Measurements from ENCODE around the gene RNF2.

RNF2 gene

GRCh38 chr1:185080422-185080821 is 35.1 kb downstream of the RNF2 start:
- H3K9me2 ChIP-seq (ENCODE audit: low read depth, low read length): no peaks in the 10 kb centered on the region
- H3K4me3 ChIP-seq (ENCODE audit: low read depth, low read length, poor library complexity, severe bottlenecking): no peak overlapping the region
- H3K4me2 ChIP-seq (ENCODE audit: low read length): no peak overlapping the region
- no peak overlapping the region for H2AFZ ChIP-seq (ENCODE audit: low read length)
- no peak overlapping the region for H3K27ac ChIP-seq (ENCODE audit: low read depth, low read length, poor library complexity, severe bottlenecking)
- no peak overlapping the region for H3K9ac ChIP-seq (ENCODE audit: low read length)
- H3K9me3 ChIP-seq (ENCODE audit: low read length): no peaks in the 10 kb centered on the region
- no peaks in the 10 kb centered on the region for H3K4me1 ChIP-seq (ENCODE audit: insufficient read depth, low read length, severe bottlenecking)
- no peaks in the 10 kb centered on the region for H3K36me3 ChIP-seq (ENCODE audit: insufficient read depth, low read length)
- peaks cover 25% of the 10 kb centered on the region for H3K79me2 ChIP-seq (ENCODE audit: insufficient read depth, low read length)
- TF ChIP-seq CTCF (IDR thresholded peaks at IDR 0.05; ENCODE audit: low read length) (no peak), EZH2 (IDR thresholded peaks at IDR 0.05; ENCODE audit: borderline replicate concordance, low read length) (no peak)
- no peaks in the 10 kb centered on the region for H3F3A ChIP-seq (ENCODE audit: insufficient read depth, low read length)
- H4K20me1 ChIP-seq (ENCODE audit: insufficient read depth, low read length): no peaks in the 10 kb centered on the region
- H3K27me3 ChIP-seq (ENCODE audit: insufficient read depth, low read length): no peaks in the 10 kb centered on the region

- Histone ChIP-seq H4K20me1 (ENCODE audit: insufficient read depth, low read length) (no peaks in the 10 kb centered on the region), H3K4me3 (ENCODE audit: low read depth, low read length, poor library complexity, severe bottlenecking) (no peak overlapping the region), H3K27ac (ENCODE audit: low read depth, low read length, poor library complexity, severe bottlenecking) (no peak overlapping the region), H3K9me2 (ENCODE audit: low read depth, low read length) (no peaks in the 10 kb centered on the region), H3K79me2 (ENCODE audit: insufficient read depth, low read length) (peaks cover 37% of the 10 kb centered on the region; the same call in 1 of the 2 replicates), H3K4me1 (ENCODE audit: insufficient read depth, low read length, severe bottlenecking) (no peaks in the 10 kb centered on the region), H3K9ac (ENCODE audit: low read length) (no peak overlapping the region), H2AFZ (ENCODE audit: low read length) (no peak overlapping the region), H3F3A (ENCODE audit: insufficient read depth, low read length) (no peaks in the 10 kb centered on the region), H3K4me2 (ENCODE audit: low read length) (no peak overlapping the region), H3K36me3 (ENCODE audit: insufficient read depth, low read length) (peaks cover 7% of the 10 kb centered on the region), H3K9me3 (ENCODE audit: low read length) (no peaks in the 10 kb centered on the region), H3K27me3 (ENCODE audit: insufficient read depth, low read length) (no peaks in the 10 kb centered on the region)
- TF ChIP-seq CTCF (IDR thresholded peaks at IDR 0.05; ENCODE audit: low read length): no peak
- TF ChIP-seq EZH2 (IDR thresholded peaks at IDR 0.05; ENCODE audit: borderline replicate concordance, low read length): no peak
These were observed 38.5 kb downstream of the RNF2 start for GRCh38 chr1:185083818-185084217.

GRCh38 chr1:185087101-185087500 is 41.7 kb downstream of the RNF2 start:
- TF ChIP-seq EZH2 (IDR thresholded peaks at IDR 0.05; ENCODE audit: borderline replicate concordance, low read length): no peak
- TF ChIP-seq CTCF (IDR thresholded peaks at IDR 0.05; ENCODE audit: low read length): no peak
- H3K79me2 ChIP-seq (ENCODE audit: insufficient read depth, low read length): peaks cover 27% of the 10 kb centered on the region; the same call in 1 of the 2 replicates
- H3K4me1 ChIP-seq (ENCODE audit: insufficient read depth, low read length, severe bottlenecking): no peaks in the 10 kb centered on the region
- no peak overlapping the region for H3K4me2 ChIP-seq (ENCODE audit: low read length)
- peaks cover 17% of the 10 kb centered on the region for H3K36me3 ChIP-seq (ENCODE audit: insufficient read depth, low read length)
- H3K27ac ChIP-seq (ENCODE audit: low read depth, low read length, poor library complexity, severe bottlenecking): no peak overlapping the region
- H2AFZ ChIP-seq (ENCODE audit: low read length): no peak overlapping the region
- no peak overlapping the region for H3K4me3 ChIP-seq (ENCODE audit: low read depth, low read length, poor library complexity, severe bottlenecking)
- no peaks in the 10 kb centered on the region for H4K20me1 ChIP-seq (ENCODE audit: insufficient read depth, low read length)
- no peak overlapping the region for H3K9ac ChIP-seq (ENCODE audit: low read length)
- no peaks in the 10 kb centered on the region for H3K9me2 ChIP-seq (ENCODE audit: low read depth, low read length)
- no peaks in the 10 kb centered on the region for H3K27me3 ChIP-seq (ENCODE audit: insufficient read depth, low read length)
- no peaks in the 10 kb centered on the region for H3F3A ChIP-seq (ENCODE audit: insufficient read depth, low read length)
- H3K9me3 ChIP-seq (ENCODE audit: low read length): no peaks in the 10 kb centered on the region

All from OCI-LY1 (cell line).